ENCODE results near the gene MMP15.
A peak's percentile ranks its signal among the peaks of the same experiment; 100 is the strongest.
"Not testable (repeated sequence)": the region's sequence is repeated elsewhere in the genome, so short reads cannot be mapped to it uniquely, and the experiment has no call there.

MMP15 gene

DNA sequence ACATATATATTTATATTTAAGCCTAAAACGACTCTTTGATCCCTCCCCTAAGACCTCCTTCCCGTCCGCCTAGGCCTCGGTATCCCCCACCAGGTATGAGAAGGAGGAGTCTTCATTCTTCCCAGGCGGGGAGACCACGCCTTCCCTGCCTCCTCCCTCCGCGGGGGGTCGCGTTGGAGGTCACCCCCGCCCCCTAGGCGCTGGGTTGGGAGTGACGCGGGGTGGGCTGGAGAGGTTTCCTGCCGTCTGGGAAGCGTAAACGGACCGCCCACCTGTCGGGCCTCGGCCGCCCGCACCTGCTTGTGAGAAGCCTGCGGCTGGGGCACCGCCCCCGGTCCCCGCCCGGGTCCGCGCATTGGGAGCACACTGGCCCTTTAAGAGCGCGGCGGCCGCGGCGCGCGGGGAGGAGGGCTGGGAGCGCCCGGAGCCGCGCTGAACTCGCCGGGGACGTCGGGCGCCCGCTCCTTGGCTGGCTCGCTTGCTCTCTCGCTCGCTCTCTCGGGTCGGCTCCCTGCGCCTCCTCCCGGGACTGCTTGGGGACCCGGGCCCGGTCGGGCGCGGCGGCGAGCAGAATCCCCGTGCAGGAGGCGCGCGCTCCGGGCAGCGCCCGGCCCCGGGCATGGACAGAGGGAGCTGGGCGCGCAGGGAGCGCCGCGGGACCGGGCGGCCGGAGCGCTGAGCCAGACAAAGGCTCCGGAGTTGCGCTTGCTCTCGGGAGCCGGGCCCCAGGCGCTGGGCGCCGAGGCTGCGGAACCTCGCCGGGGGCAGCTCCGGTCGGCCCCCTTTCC is at the start of gene MMP15:
TSS of gene MMP15 (plus strand) at position 404 of the 788 bp plus-strand sequence. CDS start 597 bp downstream, outside the sequence.
- peak; percentile 79 for FAIRE-seq
- DNase-seq (ENCODE audit: insufficient read length, low spot score) = peak; percentile 67

DNA sequence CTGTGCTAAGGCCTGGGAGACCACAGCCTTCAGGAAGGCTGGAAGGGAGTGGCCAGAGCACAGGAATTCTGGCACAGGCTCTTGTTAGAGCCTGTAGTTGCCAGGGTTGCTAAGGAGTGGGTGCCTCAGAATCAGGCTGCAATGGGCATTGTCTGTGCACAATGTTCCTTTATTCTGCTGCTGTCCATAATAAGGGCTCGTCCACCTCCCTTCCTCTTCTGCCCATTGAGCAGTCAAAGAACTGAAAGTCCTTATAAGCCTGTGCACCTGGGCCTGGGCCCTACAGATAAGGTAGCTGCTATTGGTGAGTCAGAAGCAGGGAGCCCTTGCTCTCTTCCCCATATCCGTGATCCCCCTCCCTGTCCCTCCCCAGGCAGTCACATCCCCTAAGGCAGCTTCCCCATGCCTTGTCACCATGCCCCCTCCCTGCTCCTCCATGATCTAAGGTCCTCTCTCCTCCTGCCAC is 49.2 kb upstream of the MMP15 start:
- DNase-seq (ENCODE audit: insufficient read length, low spot score) = no peak
- FAIRE-seq = peak; percentile 13

DNA sequence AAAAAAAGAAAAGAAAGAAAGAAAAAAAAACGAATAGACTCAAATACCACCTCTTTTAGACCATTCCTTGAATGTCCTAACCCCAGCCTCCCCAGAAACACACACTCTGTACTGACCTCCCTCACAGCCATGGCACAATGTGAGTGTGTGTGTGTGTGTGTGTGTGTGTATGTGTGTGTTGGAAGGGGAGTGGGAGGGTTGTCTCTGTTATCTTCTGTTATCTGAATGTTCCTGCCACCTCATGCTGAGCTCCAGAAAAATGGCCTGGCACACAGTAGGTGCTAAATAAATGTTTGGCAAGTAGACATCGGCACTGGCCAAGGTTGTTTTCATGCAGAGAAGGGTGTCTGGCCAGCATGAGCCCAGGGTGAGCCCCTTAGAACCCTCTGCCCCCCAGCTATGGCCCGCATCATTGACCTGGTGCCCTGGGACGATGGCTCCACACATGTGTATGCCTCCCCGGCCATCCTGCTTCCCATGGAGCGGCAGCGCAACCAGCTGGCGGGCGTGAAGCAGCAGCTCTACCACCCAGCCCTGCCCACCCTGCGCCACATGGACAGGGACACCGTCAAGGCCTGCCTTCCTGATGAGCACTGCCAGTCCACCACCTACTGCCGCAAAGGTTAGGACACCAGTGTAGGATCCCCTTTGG is 48.0 kb upstream of the MMP15 start:
- no peak for DNase-seq (ENCODE audit: insufficient read length, low spot score)

GRCh38 chr16:57978070-57978465 is 47.5 kb upstream of the MMP15 start:
- not testable (repeated sequence) for DNase-seq (ENCODE audit: insufficient read length, low spot score); FAIRE-seq

More for the DNA sequence above, 48.0 kb upstream of the MMP15 start:
- peak; percentile 88 for FAIRE-seq

DNA sequence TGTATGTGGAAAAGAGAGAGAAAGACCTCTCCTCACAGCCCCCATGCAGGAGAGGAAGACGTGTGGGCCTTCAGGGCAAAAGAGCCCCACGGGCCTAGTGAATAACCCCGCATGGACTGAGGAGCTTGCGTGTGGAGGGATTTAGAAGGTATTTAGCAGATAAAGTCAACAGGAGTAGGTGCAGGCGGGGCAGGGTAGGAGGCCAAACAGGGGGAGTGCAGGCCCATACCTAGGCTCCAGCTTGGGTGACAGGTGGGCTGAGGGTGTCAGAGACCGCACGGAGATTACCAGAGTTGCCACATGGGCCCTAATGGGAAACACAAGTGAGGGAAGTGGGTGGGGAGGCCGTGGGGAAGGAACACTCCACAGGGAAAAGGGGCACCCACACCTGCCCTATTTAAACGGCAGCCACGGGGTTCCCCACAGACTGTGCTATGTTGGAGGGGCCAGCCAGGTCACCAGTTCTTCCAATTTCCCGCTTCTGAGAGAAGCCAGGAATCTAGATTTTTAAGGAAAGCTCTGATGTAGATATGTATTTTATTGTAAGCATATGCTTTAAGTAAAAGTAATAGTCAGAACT is 46.5 kb upstream of the MMP15 start:
- DNase-seq (ENCODE audit: insufficient read length, low spot score) (no peak), FAIRE-seq (no peak)

DNA sequence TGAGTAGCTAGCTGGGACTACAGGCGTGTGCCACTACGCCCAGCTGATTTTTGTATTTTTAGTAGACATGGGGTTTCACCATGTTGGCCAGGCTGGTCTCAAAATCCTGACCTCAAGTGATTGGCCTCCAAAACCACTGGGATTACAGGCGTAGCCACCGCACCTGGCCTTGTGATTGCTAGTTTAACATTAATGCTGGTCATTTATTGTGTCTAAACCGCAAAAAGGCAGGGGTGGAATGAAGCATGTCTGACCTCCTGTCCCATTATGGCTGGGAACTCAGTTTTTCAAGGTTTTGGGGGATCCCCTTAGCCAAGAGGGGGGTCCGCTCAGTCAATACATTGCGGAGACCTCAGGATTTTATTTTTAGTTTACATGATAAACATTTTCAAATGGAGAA is 43.9 kb upstream of the MMP15 start:
- DNase-seq (ENCODE audit: insufficient read length, low spot score) (no peak), FAIRE-seq (no peak)

DNA sequence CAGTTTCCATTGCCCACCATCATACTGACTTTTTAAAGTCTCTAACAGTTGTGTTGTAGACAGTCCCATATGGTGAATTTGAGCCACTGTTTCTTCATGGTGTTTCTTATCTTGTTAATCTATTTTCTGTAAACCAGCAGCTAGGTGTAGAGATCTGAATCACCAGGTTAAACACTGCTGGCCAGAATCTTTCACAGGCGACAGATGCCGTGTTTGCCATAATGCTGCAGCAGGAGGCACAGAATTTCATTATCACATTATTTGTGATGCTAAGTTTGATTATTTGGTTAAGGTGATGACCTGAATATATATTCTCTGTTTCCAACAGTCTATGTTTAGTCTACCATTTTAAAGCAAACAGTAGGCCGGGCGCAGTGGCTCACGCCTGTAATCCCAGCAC is 43.2 kb upstream of the MMP15 start:
- FAIRE-seq (no peak), DNase-seq (ENCODE audit: insufficient read length, low spot score) (no peak)

- FAIRE-seq (peak; percentile 92), DNase-seq (ENCODE audit: insufficient read length, low spot score) (peak; percentile 83)
Measured at GRCh38 chr16:57984443-57985203, 40.9 kb upstream of the MMP15 start.

DNA sequence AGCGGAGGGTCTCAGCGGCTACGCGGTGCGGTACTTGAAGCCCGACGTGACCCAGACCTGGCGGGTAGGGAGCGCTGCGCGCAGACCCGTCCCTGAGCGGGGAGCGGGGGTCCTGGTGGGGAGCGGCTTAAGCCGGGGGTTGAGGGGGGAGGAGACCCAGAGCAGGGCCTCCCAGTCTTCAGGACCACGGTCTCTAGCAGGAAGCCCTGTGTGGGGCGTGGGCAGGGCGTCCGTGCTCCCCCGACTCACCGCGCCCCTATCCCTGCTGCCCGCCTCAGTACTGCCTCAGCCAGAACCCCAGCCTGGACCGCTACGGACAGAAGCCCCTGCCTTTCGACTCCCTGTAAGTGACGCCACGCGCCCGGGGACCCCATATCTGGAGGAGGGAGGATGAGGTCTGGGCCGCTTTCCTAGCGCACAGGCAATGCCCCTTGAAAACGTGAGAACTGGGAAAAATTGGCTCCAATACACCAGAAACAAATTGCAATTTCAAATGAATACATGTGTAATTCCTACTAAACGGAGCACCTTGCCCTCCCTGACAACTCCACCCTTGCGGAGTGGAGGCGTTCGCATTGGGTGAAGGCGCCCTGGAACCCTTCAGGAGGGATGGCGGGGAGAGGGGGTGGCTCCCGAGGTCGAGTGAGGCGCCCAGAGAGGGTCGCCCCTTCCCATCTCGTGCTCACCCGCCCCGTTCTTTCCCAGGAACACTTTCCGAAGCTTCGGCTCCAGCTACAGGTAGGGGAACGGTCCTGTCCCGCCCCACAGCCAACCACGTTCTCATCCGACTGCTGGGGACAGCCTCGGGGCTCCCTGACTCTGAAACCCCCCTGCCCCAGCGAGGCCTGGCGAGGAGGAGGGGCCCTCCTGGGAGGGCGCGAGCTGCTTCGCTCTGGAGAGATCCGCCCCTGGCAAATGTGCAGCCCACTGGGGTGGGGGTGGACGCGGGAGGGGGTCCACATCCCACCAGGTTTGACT is 40.1 kb upstream of the MMP15 start:
- FAIRE-seq = no peak
- no peak for DNase-seq (ENCODE audit: insufficient read length, low spot score)

GRCh38 chr16:57986196-57986595 is 39.4 kb upstream of the MMP15 start:
- DNase-seq (ENCODE audit: insufficient read length, low spot score) (no peak), FAIRE-seq (no peak)

- no peak for FAIRE-seq
Measured at GRCh38 chr16:57987441-57988177, 37.9 kb upstream of the MMP15 start.

DNA sequence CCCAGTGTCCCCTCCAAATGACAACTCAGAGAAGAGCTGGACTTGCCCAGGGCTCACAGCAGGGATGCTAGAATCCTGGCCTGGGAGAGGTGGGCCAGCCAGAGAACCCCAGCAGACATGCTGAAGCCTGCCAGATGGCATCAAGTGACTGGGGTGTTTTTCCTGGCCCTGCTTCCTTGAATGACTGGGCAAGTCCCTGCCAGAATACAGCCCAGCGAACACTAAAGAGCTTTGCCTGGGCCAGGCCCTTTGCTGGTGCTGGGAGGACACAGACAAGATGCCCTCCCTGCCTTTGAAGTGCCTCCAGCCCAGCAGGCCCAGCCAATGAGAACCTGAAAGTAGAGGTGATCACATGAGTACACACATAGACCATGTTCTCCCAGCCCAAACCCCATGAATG is 36.6 kb upstream of the MMP15 start:
- FAIRE-seq (no peak), DNase-seq (ENCODE audit: insufficient read length, low spot score) (no peak)

More at GRCh38 chr16:57987441-57988177, 37.9 kb upstream of the MMP15 start:
- no peak for DNase-seq (ENCODE audit: insufficient read length, low spot score)

- no peak for DNase-seq (ENCODE audit: insufficient read length, low spot score)
- no peak for FAIRE-seq
Measured at GRCh38 chr16:57991551-57992059, 33.9 kb upstream of the MMP15 start.

- no peak for FAIRE-seq
- DNase-seq (ENCODE audit: insufficient read length, low spot score) = no peak
Measured at GRCh38 chr16:57992084-57992483, 33.5 kb upstream of the MMP15 start.

GRCh38 chr16:57993438-57993837 is 32.1 kb upstream of the MMP15 start:
- FAIRE-seq (no peak), DNase-seq (ENCODE audit: insufficient read length, low spot score) (no peak)

DNA sequence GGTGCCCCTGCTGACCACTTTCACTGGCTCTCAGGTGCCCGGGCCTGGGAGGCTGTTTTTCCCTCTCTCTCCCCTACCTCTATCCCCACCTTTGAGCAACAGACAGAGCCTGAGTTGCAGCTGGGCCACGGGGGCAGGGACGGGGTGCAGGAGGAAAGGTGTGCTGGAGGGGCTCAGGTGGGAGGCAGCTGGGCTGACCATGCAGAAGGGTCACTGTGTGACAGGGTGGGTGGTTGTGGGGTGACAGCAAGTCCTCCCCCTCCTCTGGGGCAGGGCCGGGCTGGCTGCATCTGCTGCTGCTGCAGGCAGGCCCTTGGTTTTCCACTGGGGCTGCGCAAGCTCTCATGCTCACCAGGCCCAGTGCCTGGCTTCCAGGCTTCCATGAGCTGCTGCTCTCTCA is 31.7 kb upstream of the MMP15 start:
- FAIRE-seq (peak; percentile 46), DNase-seq (ENCODE audit: insufficient read length, low spot score) (no peak)

GRCh38 chr16:57994361-57994760 is 31.2 kb upstream of the MMP15 start:
- no peak for DNase-seq (ENCODE audit: insufficient read length, low spot score)

DNA sequence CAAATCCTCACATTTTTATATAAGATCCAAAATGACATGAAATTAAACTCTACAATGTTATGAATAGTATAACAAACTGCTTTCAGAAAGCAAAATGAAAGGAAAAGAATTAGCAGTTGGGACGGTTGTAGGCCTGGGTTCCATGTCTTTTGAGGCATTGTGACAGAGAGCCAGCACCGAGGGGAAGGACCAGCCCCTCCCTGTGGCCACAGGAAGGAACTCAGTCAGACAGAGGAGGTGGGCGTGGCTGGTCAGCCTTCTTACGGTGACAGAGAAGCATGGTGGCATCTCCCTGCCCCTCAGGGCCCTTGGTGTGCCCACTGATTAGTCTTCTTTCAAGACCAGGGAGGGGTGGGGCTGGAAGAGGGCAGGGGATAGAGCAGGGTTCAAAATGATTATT is 30.8 kb upstream of the MMP15 start:
- DNase-seq (ENCODE audit: insufficient read length, low spot score) (no peak), FAIRE-seq (peak; percentile 59)

More at GRCh38 chr16:57994361-57994760, 31.2 kb upstream of the MMP15 start:
- FAIRE-seq = no peak

All from HTR-8/SVneo (cell line).